Endothelial cell (in vitro differentiated cells): ENCODE data around the gene SLC38A4. TPM values are rescaled to one million over a fixed set of nuclear protein-coding genes. Genes with fewer than 3 reads are reported as not detected.

Experiments used
- DNase-seq: peaks from one replicate; pipeline ENCODE4 v3.0.0; 2021; ENCODE audit warnings: low spot score
- H3K27ac Mint-ChIP-seq: one replicate; pipeline ENCODE4 v1.8.0; 2021; ENCODE audit warnings: mixed read lengths, inconsistent platforms; ENCODE audit not compliant: unreplicated experiment
- H3K27me3 Mint-ChIP-seq: one replicate; pipeline ENCODE4 v1.8.0; 2021; ENCODE audit warnings: mild to moderate bottlenecking, moderate library complexity, mixed read lengths, inconsistent platforms; ENCODE audit not compliant: unreplicated experiment
- H3K36me3 Mint-ChIP-seq: one replicate; pipeline ENCODE4 v1.8.0; 2021; ENCODE audit warnings: mild to moderate bottlenecking, low read depth, mixed read lengths, inconsistent platforms; ENCODE audit not compliant: unreplicated experiment
- H3K4me1 Mint-ChIP-seq: one replicate; pipeline ENCODE4 v1.8.0; 2021; ENCODE audit warnings: mild to moderate bottlenecking, mixed read lengths, inconsistent platforms; ENCODE audit not compliant: unreplicated experiment
- H3K4me3 Mint-ChIP-seq: one replicate; pipeline ENCODE4 v1.8.0; 2021; ENCODE audit warnings: mild to moderate bottlenecking, mixed read lengths, inconsistent platforms; ENCODE audit not compliant: unreplicated experiment
- H3K9me3 Mint-ChIP-seq: one replicate; pipeline ENCODE4 v1.8.0; 2021; ENCODE audit warnings: mixed read lengths, inconsistent platforms; ENCODE audit not compliant: unreplicated experiment
- CTCF ChIP-seq: fragments of 200-600 bp; sonication (generic); IDR thresholded peaks from one replicate; pipeline ENCODE4 v1.5.0; 2021; ENCODE audit warnings: antibody characterized with exemption; ENCODE audit not compliant: unreplicated experiment
- total RNA-seq: library from RNA; stranded (reverse); fragmentation: NEBNext Ultra II Directional; extraction: Animal tissue kit (Norgen Biotek cat#: 25700); gene quantifications from one replicate; pipeline ENCODE4 v1.2.1, GENCODE V29; 2021; ENCODE audit not compliant: unreplicated experiment

SLC38A4 gene
- total RNA-seq, 1 donor from 2014 or later = not detected

GRCh38 chr12:46788072-46788887 is 37.5 kb downstream of the SLC38A4 start:
- H3K27me3 Mint-ChIP-seq = peaks cover 2% of the 10 kb centered on the region
- no peak for DNase-seq
- no peaks in the 10 kb centered on the region for H3K36me3 Mint-ChIP-seq
- no peak overlapping the region for H3K4me3 Mint-ChIP-seq
- no peak overlapping the region for H3K27ac Mint-ChIP-seq
- no peaks in the 10 kb centered on the region for H3K9me3 Mint-ChIP-seq
- no peaks in the 10 kb centered on the region for H3K4me1 Mint-ChIP-seq
- no peak for TF ChIP-seq CTCF

- no peak overlapping the region for H3K27ac Mint-ChIP-seq
- H3K9me3 Mint-ChIP-seq = no peaks in the 10 kb centered on the region
- DNase-seq = no peak
- no peaks in the 10 kb centered on the region for H3K36me3 Mint-ChIP-seq
- H3K4me3 Mint-ChIP-seq = no peak overlapping the region
- no peak for TF ChIP-seq CTCF
- H3K27me3 Mint-ChIP-seq = peaks cover 2% of the 10 kb centered on the region
- H3K4me1 Mint-ChIP-seq = no peaks in the 10 kb centered on the region
Observed at GRCh38 chr12:46787496-46788055, 38.2 kb downstream of the SLC38A4 start.

GRCh38 chr12:46786774-46787173 is 39.0 kb downstream of the SLC38A4 start:
- H3K4me1 Mint-ChIP-seq = no peaks in the 10 kb centered on the region
- no peak for TF ChIP-seq CTCF
- no peak overlapping the region for H3K27ac Mint-ChIP-seq
- H3K9me3 Mint-ChIP-seq = no peaks in the 10 kb centered on the region
- peaks cover 2% of the 10 kb centered on the region for H3K27me3 Mint-ChIP-seq
- H3K36me3 Mint-ChIP-seq = no peaks in the 10 kb centered on the region
- no peak overlapping the region for H3K4me3 Mint-ChIP-seq
- no peak for DNase-seq

- Mint-ChIP-seq H3K4me3 (no peak overlapping the region), H3K4me1 (no peaks in the 10 kb centered on the region), H3K27me3 (peaks cover 2% of the 10 kb centered on the region), H3K9me3 (no peaks in the 10 kb centered on the region), H3K27ac (no peak overlapping the region), H3K36me3 (no peaks in the 10 kb centered on the region)
- no peak for TF ChIP-seq CTCF
- no peak for DNase-seq
Observed at GRCh38 chr12:46785382-46785781, 40.4 kb downstream of the SLC38A4 start.

GRCh38 chr12:46783871-46784270 is 41.9 kb downstream of the SLC38A4 start:
- H3K27me3 Mint-ChIP-seq = no peaks in the 10 kb centered on the region
- H3K27ac Mint-ChIP-seq = no peak overlapping the region
- H3K36me3 Mint-ChIP-seq = no peaks in the 10 kb centered on the region
- H3K4me1 Mint-ChIP-seq = no peaks in the 10 kb centered on the region
- no peak for TF ChIP-seq CTCF
- H3K9me3 Mint-ChIP-seq = no peaks in the 10 kb centered on the region
- no peak for DNase-seq
- no peak overlapping the region for H3K4me3 Mint-ChIP-seq
